H1 (cell line): ENCODE results near the gene HOXB13. TPM values are rescaled to one million over a fixed set of nuclear protein-coding genes. Genes with fewer than 3 reads are reported as not detected.

Source experiments
- CTCF ChIA-PET: fragments of 300-600 bp; sonication (Branson Sonifier 250); formaldehyde crosslinking; loops from one replicate; lab custom pipeline; 2021; ENCODE audit not compliant: partially characterized antibody; lab: Charles Lee
- POLR2A ChIA-PET: fragments of 300-600 bp; sonication (Branson Sonifier 250); formaldehyde crosslinking; loops from one replicate; lab custom pipeline; 2021; ENCODE audit warnings: inconsistent platforms; ENCODE audit not compliant: partially characterized antibody; lab: Charles Lee
- DNase-seq, 2 experiments: peaks; one replicate each; pipeline versions ENCODE4 v3.0.0 to v3.0.0-alpha.2; 2010 to 2022; ENCODE audit warnings: low spot score in 2 of 2, low read depth in 1 of 2, mixed read lengths in 1 of 2
- FAIRE-seq: peaks from 2 replicates; lab custom pipeline; 2011; peaks lifted over from hg19 to GRCh38; lab: Jason Lieb, UNC
- H2AFZ ChIP-seq: 2 replicates; pipeline ENCODE4 v1.8.1; 2012; ENCODE audit warnings: low read length, inconsistent platforms
- H2AK5ac ChIP-seq: 2 replicates; pipeline ENCODE4 v1.6.1; 2013; ENCODE audit warnings: low read depth, low read length
- H2BK120ac ChIP-seq: replicated peaks from 2 replicates; pipeline ENCODE3; 2013; ENCODE audit warnings: low read depth, low read length, inconsistent platforms
- H2BK12ac ChIP-seq: 2 replicates; pipeline ENCODE4 v1.6.1; 2013; ENCODE audit warnings: low read depth, low read length
- H2BK15ac ChIP-seq: 2 replicates; pipeline ENCODE4 v1.6.1; 2013; ENCODE audit warnings: low read length
- H2BK20ac ChIP-seq: 2 replicates; pipeline ENCODE4 v1.6.1; 2013; ENCODE audit warnings: low read length
- H2BK5ac ChIP-seq: 2 replicates; pipeline ENCODE4 v1.6.1; 2013; ENCODE audit warnings: low read depth, low read length
- H3K14ac ChIP-seq: 2 replicates; pipeline ENCODE4 v1.6.1; 2013; ENCODE audit warnings: inconsistent platforms; ENCODE audit not compliant: insufficient read length
- H3K18ac ChIP-seq: 2 replicates; pipeline ENCODE4 v1.6.1; 2013; ENCODE audit warnings: low read length; ENCODE audit errors: extremely low read depth
- H3K23ac ChIP-seq: 2 replicates; pipeline ENCODE4 v1.6.1; 2013; ENCODE audit warnings: inconsistent platforms; ENCODE audit not compliant: insufficient read length
- H3K23me2 ChIP-seq: 2 replicates; pipeline ENCODE4 v1.6.1; 2013; ENCODE audit warnings: low read depth, low read length
- H3K27ac ChIP-seq: 2 replicates; pipeline ENCODE4 v1.6.1; 2011; ENCODE audit warnings: low read depth, low read length, inconsistent platforms
- H3K27me3 ChIP-seq, 4 experiments: replicated peaks in 1 of 4; 1 replicate in 1 of 4; 2 replicates in 3 of 4; pipeline versions ENCODE4 v1.6.1 to v1.8.1; 2011 to 2013; ENCODE audit warnings: low read length in 3 of 4, mild to moderate bottlenecking in 3 of 4, inconsistent platforms in 2 of 4, mixed read lengths in 2 of 4, moderate library complexity in 1 of 4; ENCODE audit not compliant: control insufficient read depth in 3 of 4, insufficient read depth in 3 of 4; ENCODE audit errors: extremely low read depth in 1 of 4
- H3K36me3 ChIP-seq, 4 experiments: 2 replicates each; pipeline versions ENCODE4 v1.6.1 to v1.8.1; 2011 to 2013; ENCODE audit warnings: mild to moderate bottlenecking in 4 of 4, low read length in 3 of 4, moderate library complexity in 2 of 4, control low read depth in 1 of 4, inconsistent platforms in 1 of 4; ENCODE audit not compliant: insufficient read depth in 4 of 4, control insufficient read depth in 2 of 4
- H3K4ac ChIP-seq: replicated peaks from 2 replicates; pipeline ENCODE3; 2013; ENCODE audit warnings: low read length, low read depth, mixed read lengths, inconsistent platforms; ENCODE audit not compliant: insufficient read length
- H3K4me1 ChIP-seq, 4 experiments: replicated peaks in 1 of 4; 1 replicate in 1 of 4; 2 replicates in 3 of 4; pipeline versions ENCODE4 v1.6.1 to v1.8.1; 2011 to 2013; ENCODE audit warnings: low read length in 3 of 4, inconsistent platforms in 2 of 4, mixed read lengths in 1 of 4; ENCODE audit not compliant: insufficient read depth in 4 of 4, control insufficient read depth in 3 of 4
- H3K4me2 ChIP-seq, 2 experiments: 2 replicates each; pipeline versions ENCODE4 v1.6.1 to v1.8.1; 2011 to 2013; ENCODE audit warnings: low read depth in 2 of 2, low read length in 2 of 2, control low read depth in 1 of 2, inconsistent platforms in 1 of 2, mild to moderate bottlenecking in 1 of 2; ENCODE audit not compliant: insufficient read depth in 1 of 2
- H3K4me3 ChIP-seq, 4 experiments: fragments of 200-600, 300-600 bp in 1 of 4; sonication (generic), shearing (Covaris generic), sonication (Bioruptor Twin) in 1 of 4; 2 replicates each; pipeline versions ENCODE4 v1.5.1 to v1.8.1; 2011 to 2016; ENCODE audit warnings: low read length in 4 of 4, low read depth in 3 of 4, control low read depth in 2 of 4, inconsistent platforms in 2 of 4, mild to moderate bottlenecking in 2 of 4, mixed read lengths in 1 of 4, moderate library complexity in 1 of 4; ENCODE audit not compliant: insufficient read depth in 2 of 4; ENCODE audit errors: extremely low read depth in 1 of 4
- H3K56ac ChIP-seq: replicated peaks from 2 replicates; pipeline ENCODE3; 2013; ENCODE audit warnings: low read depth, mild to moderate bottlenecking, mixed read lengths, low read length, inconsistent platforms; ENCODE audit not compliant: insufficient read length
- H3K79me1 ChIP-seq: 2 replicates; pipeline ENCODE4 v1.6.1; 2013; ENCODE audit warnings: low read depth, low read length, control low read depth
- H3K79me2 ChIP-seq, 2 experiments: 2 replicates each; pipeline versions ENCODE4 v1.6.1 to v1.8.1; 2012 to 2013; ENCODE audit warnings: low read length in 2 of 2, mild to moderate bottlenecking in 2 of 2, inconsistent platforms in 1 of 2; ENCODE audit not compliant: insufficient read depth in 2 of 2, control insufficient read depth in 1 of 2
- H3K9ac ChIP-seq, 4 experiments: replicated peaks in 1 of 4; 1 replicate in 1 of 4; 2 replicates in 3 of 4; pipeline versions ENCODE4 v1.6.1 to v1.8.1; 2011 to 2013; ENCODE audit warnings: low read depth in 3 of 4, low read length in 3 of 4, control low read depth in 2 of 4, mild to moderate bottlenecking in 2 of 4, moderate library complexity in 2 of 4, inconsistent platforms in 1 of 4; ENCODE audit errors: extremely low read depth in 1 of 4
- H3K9me3 ChIP-seq, 2 experiments: 2 replicates each; pipeline versions ENCODE4 v1.6.1 to v1.8.1; 2012 to 2013; ENCODE audit warnings: mild to moderate bottlenecking in 2 of 2, moderate library complexity in 2 of 2, control low read depth in 1 of 2, inconsistent platforms in 1 of 2, low read depth in 1 of 2, low read length in 1 of 2, mixed read lengths in 1 of 2; ENCODE audit not compliant: insufficient read depth in 2 of 2
- H4K20me1 ChIP-seq, 2 experiments: replicated peaks in 1 of 2; 2 replicates each; pipeline versions ENCODE3 to v1.8.1; 2011 to 2013; ENCODE audit warnings: inconsistent platforms in 2 of 2, low read length in 2 of 2, mild to moderate bottlenecking in 1 of 2; ENCODE audit not compliant: insufficient read depth in 2 of 2, control insufficient read depth in 1 of 2
- H4K5ac ChIP-seq: 2 replicates; pipeline ENCODE4 v1.6.1; 2013; ENCODE audit warnings: low read length, low read depth, mixed read lengths, inconsistent platforms; ENCODE audit not compliant: insufficient read length
- H4K8ac ChIP-seq: 2 replicates; pipeline ENCODE4 v1.8.0; 2013; ENCODE audit warnings: mild to moderate bottlenecking, moderate library complexity, low read length, inconsistent platforms; ENCODE audit not compliant: insufficient read depth; ENCODE audit errors: extremely low read depth
- H4K91ac ChIP-seq: replicated peaks from 2 replicates; pipeline ENCODE3; 2013; ENCODE audit warnings: low read length, mixed read lengths, inconsistent platforms; ENCODE audit not compliant: insufficient read length
- CTBP2 ChIP-seq: IDR thresholded peaks from 2 replicates; pipeline ENCODE4 v1.7.0; 2011; ENCODE audit warnings: borderline replicate concordance, mild to moderate bottlenecking, moderate library complexity, mixed read lengths, low read length; ENCODE audit not compliant: insufficient read depth, insufficient read length
- EP300 ChIP-seq, 2 experiments: IDR thresholded peaks; 1 replicate in 1 of 2; 2 replicates in 1 of 2; pipeline ENCODE4 v1.6.1; 2011 to 2012; ENCODE audit warnings: low read depth in 2 of 2, low read length in 2 of 2, mild to moderate bottlenecking in 2 of 2, borderline replicate concordance in 1 of 2, inconsistent platforms in 1 of 2, moderate library complexity in 1 of 2
- EZH2 ChIP-seq: fragments of 200-600 bp; sonication (generic); IDR thresholded peaks from 2 replicates; pipeline ENCODE4 v1.7.1; 2012; ENCODE audit warnings: low read depth, mild to moderate bottlenecking, moderate library complexity, low read length, inconsistent platforms; ENCODE audit not compliant: severe bottlenecking
- SP2 ChIP-seq: IDR thresholded peaks from 2 replicates; pipeline ENCODE4 v1.6.1; 2012; ENCODE audit warnings: mild to moderate bottlenecking, low read length, inconsistent platforms
- YY1 ChIP-seq: IDR thresholded peaks from 2 replicates; pipeline ENCODE4 v1.6.1; 2011; ENCODE audit warnings: low read depth, mild to moderate bottlenecking, low read length
- whole genome bisulfite sequencing, 2 experiments: shearing (Covaris generic) in 1 of 2; methylation state at CpG; one replicate each; pipeline versions ENCODE4 v1.1.6 to v1.1.7; 2013 to 2015; ENCODE audit warnings: low lambda C conversion rate in 2 of 2, mixed read lengths in 2 of 2, inconsistent platforms in 1 of 2, low coverage in 1 of 2, missing lambda C conversion rate in 1 of 2; ENCODE audit not compliant: insufficient replicate concordance in 2 of 2, insufficient coverage in 1 of 2, insufficient read length in 1 of 2; ENCODE audit errors: extremely low coverage in 1 of 2, missing lambda C conversion rate in 1 of 2; 5-methylcytosine and 5-hydroxymethylcytosine counted together
- polyA plus RNA-seq, 7 experiments: library from polyadenylated mRNA; depleted of rRNA in 3 of 7; stranded (reverse) in 5 of 7; unstranded in 2 of 7; fragments of >200 nt in 5 of 7; fragments of 200-250 nt in 2 of 7; gene quantifications; 1 replicate in 5 of 7; 2 replicates in 1 of 7; 4 replicates in 1 of 7; pipeline versions ENCODE4 v1.2.1 to v1.2.3, GENCODE V29; 2011 to 2013; ENCODE audit warnings: missing spikeins in 2 of 7, mixed read lengths in 2 of 7
- total RNA-seq: library from RNA; stranded (reverse); fragmentation: NEBNext Ultra II Directional; extraction: Animal tissue kit (Norgen Biotek cat#: 25700); gene quantifications from 2 replicates; pipeline ENCODE4 v1.2.1, GENCODE V29; 2021

HOXB13 gene
- total and polyA plus RNA-seq, 2 of the 8 experiments (the other 6 are each of a cell fraction or from before 2014, with no cell fraction given), result not detected

- no peak within 1 kb of the TSS for H2BK5ac ChIP-seq
- H3K4me2 ChIP-seq, result peak within 1 kb of the TSS; percentile 54 to 56
- no peak within 1 kb of the TSS for H3K27ac ChIP-seq
- H3K14ac ChIP-seq, result no peak within 1 kb of the TSS
- no peak within 1 kb of the TSS for H3K23ac ChIP-seq
- peaks cover 98 to 100% (median 99%) of the 10 kb centered on the region in 4 experiments for H3K27me3 ChIP-seq
- ChIA-PET POLR2A (interaction anchor here (0.8 to 1.8 kb wide), 2 partner anchors 17 to 29 kb away, joined by 3 to 6 read pairs; no protein-coding TSS in a partner anchor), CTCF (interaction anchor here (0.9 to 13.5 kb wide), 32 partner anchors 8 to 162 kb away, joined by 3 to 147 read pairs (median 15); no protein-coding TSS in a partner anchor)
- no peak within 1 kb of the TSS for H4K5ac ChIP-seq
- H3K56ac ChIP-seq, result no peak within 1 kb of the TSS
- H3K9me3 ChIP-seq, result no peaks in the 10 kb centered on the region
- H3K79me1 ChIP-seq, result no peaks in the 10 kb centered on the region; the same call in 1 of the 2 replicates
- FAIRE-seq, result no peak
- peaks cover 28 to 43% of the 10 kb centered on the region in 2 experiments for H4K20me1 ChIP-seq
- peak within 1 kb of the TSS; percentile 72; the same call in 1 of the 2 replicates for H2BK20ac ChIP-seq
- H3K23me2 ChIP-seq, result peaks cover 7% of the 10 kb centered on the region; the same call in 1 of the 2 replicates
- peak within 1 kb of the TSS; percentile 38; the same call in 1 of the 2 replicates for H3K18ac ChIP-seq
- H3K79me2 ChIP-seq, result no peaks in the 10 kb centered on the region
- H3K4me3 ChIP-seq, result peak within 1 kb of the TSS in 3 of 4 experiments; percentile 5 to 50 (median 26); a peak in 4 of 8 replicates
- 5% methylated on average over 18 of the region's 21 CpGs; no CpG with 5 or more reads in 1 of the 2 experiments for WGBS, 2 experiments
- H3K4me1 ChIP-seq, result peaks cover 11 to 39% (median 21%) of the 10 kb centered on the region in 4 experiments; a peak in 6 of 7 replicates
- peak within 1 kb of the TSS; percentile 34; the same call in 1 of the 2 replicates for H2AK5ac ChIP-seq
- H3K9ac ChIP-seq, result no peak within 1 kb of the TSS
- no peak within 1 kb of the TSS for H4K8ac ChIP-seq
- DNase-seq, result peak in 1 of 2 experiments; percentile 77
- no peak within 1 kb of the TSS for H2BK120ac ChIP-seq
- H3K36me3 ChIP-seq, result no peaks in the 10 kb centered on the region; a peak in 1 of 8 replicates
- no peak within 1 kb of the TSS for H2AFZ ChIP-seq
- H4K91ac ChIP-seq, result no peak within 1 kb of the TSS
- H3K4ac ChIP-seq, result no peak within 1 kb of the TSS
- peak within 1 kb of the TSS; percentile 90 for H2BK12ac ChIP-seq
- no peak within 1 kb of the TSS for H2BK15ac ChIP-seq
- TF ChIP-seq EP300 (IDR thresholded peaks at IDR 0.05; ENCODE audit: borderline replicate concordance in 1 of 2, low read depth in 2 of 2, low read length in 2 of 2) (no peak), SP2 (no peak), CTBP2 (peak; percentile 26), EZH2 (peak; percentile 31), YY1 (0 out of 2 replicates have a peak, but pooled peaks have one; percentile 9)
These were observed 5.6 kb downstream of the HOXB13 start, which contains the start of gene PRAC2 for GRCh38 chr17:48722915-48723422. PRAC2 (plus strand) TSS chr17:48723185; CDS start chr17:48724411, 1,226 bp downstream.
